Astrocyte (in vitro differentiated cells and primary cell): Measurements from ENCODE around the gene PLEKHM2.

Experiments used
- CTCF ChIP-seq: IDR thresholded peaks from 2 replicates; pipeline ENCODE4 v1.5.1; 2011; ENCODE audit warnings: low read depth, mild to moderate bottlenecking, inconsistent platforms, low read length, moderate library complexity; ENCODE audit not compliant: insufficient read depth
- EZH2 ChIP-seq: IDR thresholded peaks from 2 replicates; pipeline ENCODE4 v1.6.1; 2012; ENCODE audit warnings: mild to moderate bottlenecking, low read length, inconsistent platforms; ENCODE audit not compliant: insufficient read depth

GRCh38 chr1:15684042-15684461 is at the start of gene PLEKHM2:
- TF ChIP-seq CTCF: no peak
- no peak for TF ChIP-seq EZH2
